GM18499 (cell line): ENCODE results near the gene CCDC124.
"Not testable (repeated sequence)": the region's sequence is repeated elsewhere in the genome, so short reads cannot be mapped to it uniquely, and the experiment has no call there.

Experiments
- ATAC-seq: cut with Tn5 transposase; IDR thresholded peaks from one replicate; pipeline ENCODE4 v1.9.1; 2021; ENCODE audit warnings: moderate number of reproducible peaks; ENCODE audit not compliant: insufficient read depth, unreplicated experiment

The CCDC124 gene

GRCh38 chr19:17932485-17933338 lies at the start of gene CCDC124:
Gene CCDC124, plus strand, starts transcription at chr19:17933015. Its CDS starts 3,406 bp downstream, at chr19:17936421.
- peak; percentile 41 for ATAC-seq

GRCh38 chr19:17883627-17884410 lies 49.0 kb upstream of the CCDC124 start:
- ATAC-seq = no peak

GRCh38 chr19:17886515-17886914 lies 46.3 kb upstream of the CCDC124 start:
- no peak for ATAC-seq

DNA sequence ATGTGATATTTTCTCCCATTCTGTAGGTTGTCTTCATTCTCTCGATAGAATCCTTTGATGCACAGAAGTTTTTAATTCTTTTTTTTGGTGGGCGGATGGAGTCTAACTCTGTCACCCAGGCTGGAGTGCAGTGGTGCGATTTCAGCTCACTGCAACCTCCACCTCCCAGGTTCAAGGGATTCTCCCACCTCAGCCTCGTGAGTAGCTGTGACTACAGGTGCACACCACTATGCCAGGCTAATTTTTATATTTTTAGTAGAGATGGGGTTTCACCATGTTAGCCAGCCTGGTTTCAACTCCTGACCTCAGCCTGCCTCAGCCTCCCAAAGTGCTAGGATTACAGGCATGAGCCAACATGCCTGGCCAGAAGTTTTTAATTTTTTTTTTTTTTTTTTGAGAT lies 45.6 kb upstream of the CCDC124 start:
- ATAC-seq = not testable (repeated sequence)

GRCh38 chr19:17888260-17888659 lies 44.6 kb upstream of the CCDC124 start:
- no peak for ATAC-seq

DNA sequence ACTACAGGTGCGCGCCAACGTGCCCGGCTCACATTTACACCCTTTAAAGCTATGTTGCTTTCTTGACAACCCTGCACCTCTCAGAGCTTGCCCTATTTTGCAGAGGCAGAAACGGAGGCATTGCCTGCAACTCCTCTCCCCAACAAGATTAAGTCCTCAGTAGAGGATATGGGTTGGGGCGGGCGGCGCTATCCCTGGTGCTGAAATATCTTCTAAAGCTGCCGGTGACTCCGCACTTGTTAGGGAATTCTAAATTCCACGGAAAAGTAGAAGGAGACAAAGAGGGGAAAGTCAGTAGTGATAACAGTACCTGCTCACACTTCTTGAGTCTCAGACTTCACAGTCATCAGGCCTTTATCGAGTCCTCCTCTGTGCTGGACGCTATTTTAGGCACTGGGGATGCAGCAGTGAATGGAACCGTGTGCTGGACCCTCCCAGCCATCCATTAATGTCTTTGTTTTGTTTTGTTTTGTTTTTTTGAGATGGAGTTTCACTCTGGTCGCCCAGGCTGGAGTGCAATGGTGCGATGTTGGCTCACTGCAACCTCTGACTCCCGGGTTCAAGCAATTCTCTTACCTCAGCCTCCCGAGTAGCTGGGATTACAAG lies 43.1 kb upstream of the CCDC124 start:
- ATAC-seq = no peak

GRCh38 chr19:17893766-17894165 lies 39.0 kb upstream of the CCDC124 start:
- ATAC-seq = no peak

GRCh38 chr19:17902701-17903100 lies 30.1 kb upstream of the CCDC124 start:
- no peak for ATAC-seq

GRCh38 chr19:17908244-17908643 lies 24.6 kb upstream of the CCDC124 start:
- ATAC-seq = no peak

DNA sequence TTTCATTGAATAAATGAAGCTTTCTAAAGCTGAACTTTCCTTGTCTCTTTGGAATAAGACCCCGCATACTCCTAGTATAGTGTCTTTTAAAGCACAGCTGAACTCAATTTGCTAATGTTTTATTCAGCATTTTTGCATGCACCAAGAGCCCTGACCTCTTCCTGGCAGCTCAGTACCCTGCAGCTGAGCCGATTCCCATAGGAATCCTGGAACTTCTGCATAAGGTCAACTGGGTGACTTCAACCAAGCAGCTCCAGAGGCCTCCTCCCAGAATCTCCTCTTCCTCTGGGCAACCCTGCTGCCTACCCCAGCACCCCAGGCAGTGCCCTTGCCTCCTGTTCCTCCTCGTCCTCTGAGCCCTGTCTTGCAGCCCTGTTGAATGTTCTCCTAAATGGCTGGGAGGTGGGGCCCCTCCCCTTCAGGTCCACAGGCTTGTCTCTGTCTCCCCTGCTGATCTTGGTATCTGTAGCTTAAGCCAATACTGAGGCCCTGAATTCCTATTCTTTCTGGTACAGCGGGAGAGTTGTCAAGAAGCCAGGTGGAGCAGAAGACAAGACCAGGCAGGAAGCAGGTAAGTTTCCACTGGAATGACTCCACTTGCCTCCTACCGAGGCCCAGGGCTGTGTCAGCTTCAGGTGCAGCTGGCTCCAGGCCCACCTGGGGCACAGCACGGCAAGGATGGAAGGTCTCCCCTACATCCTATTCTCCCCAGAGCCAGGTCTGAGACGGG lies 23.6 kb upstream of the CCDC124 start:
- no peak for ATAC-seq

- no peak for ATAC-seq
Measured at GRCh38 chr19:17910791-17911360, 21.9 kb upstream of the CCDC124 start.

- no peak for ATAC-seq
Measured at GRCh38 chr19:17915940-17916593, 16.7 kb upstream of the CCDC124 start.

GRCh38 chr19:17918151-17918550 lies 14.7 kb upstream of the CCDC124 start:
- not testable (repeated sequence) for ATAC-seq

GRCh38 chr19:17919122-17919521 lies 13.7 kb upstream of the CCDC124 start:
- not testable (repeated sequence) for ATAC-seq

DNA sequence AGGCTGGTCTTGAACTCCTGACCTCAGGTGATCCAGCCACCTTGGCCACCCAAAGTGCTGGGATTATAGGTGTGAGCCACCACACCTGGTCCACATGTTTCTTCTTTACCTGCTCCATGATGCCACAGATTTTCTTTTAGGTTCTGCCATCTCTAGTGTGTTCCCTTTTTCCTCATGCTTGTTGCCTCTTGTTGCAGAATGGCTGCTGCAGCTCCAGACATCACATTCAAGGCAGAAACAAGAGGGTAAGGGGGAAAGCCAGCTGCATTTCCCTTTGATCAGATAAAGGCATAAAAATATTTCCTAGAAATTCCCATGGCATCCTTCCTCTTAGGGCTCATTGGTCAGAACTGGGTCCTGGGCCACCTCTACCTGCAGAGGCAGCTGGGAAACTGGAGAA lies 12.3 kb upstream of the CCDC124 start:
- no peak for ATAC-seq

- no peak for ATAC-seq
Measured at GRCh38 chr19:17922138-17922537, 10.7 kb upstream of the CCDC124 start.

GRCh38 chr19:17926044-17926443 lies 6.8 kb upstream of the CCDC124 start:
- no peak for ATAC-seq

DNA sequence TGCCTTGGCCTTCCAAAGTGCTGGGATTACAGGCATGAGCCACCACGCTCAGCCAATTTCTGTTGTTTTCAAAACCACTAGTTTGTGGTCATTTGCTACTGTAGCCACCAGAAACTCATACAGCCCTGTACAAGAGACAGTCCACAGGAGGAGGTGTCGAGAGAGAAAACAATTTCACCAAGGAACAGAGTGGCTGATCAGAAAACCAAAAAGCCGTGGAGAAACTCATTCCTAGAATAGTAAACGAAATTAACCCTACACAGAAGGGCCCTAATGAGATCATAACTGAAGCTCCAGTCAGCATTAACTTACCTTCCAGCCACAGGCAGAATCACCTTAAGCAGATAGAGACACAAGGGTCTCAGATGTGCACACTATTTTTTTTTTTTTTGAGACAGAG lies 3.8 kb upstream of the CCDC124 start:
- ATAC-seq = no peak

DNA sequence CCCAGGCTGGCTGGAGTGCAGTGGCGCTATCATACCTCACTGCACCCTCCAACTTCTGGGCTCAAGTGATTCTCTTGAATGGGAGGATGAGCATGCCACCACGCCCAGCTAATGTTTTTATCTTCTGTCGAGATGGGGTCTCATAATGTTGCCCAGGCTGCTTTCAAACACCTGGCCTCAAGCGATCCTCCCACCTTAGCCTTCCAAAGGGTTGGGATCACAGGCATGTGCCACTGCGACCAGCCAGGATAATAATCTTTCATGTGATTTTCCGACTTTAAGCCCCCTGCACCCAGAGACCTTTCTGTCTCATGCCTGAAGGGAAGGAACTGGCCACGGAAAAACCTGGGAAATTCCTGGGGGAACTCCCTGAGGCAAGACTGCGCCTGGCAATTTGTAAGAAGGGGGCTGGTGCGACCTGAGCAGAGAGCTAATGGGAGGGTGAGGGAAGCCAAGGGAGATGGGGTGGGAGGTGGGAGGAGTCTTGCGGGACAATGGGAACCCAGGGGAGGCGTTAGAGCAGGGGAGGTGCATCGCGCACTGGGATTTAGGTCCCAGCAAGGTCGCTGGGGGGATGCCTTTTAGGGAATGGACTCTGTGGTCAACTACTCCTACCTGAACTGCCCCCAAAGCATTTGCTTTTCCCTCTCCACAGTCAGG lies 1.2 kb upstream of the CCDC124 start:
- ATAC-seq = no peak
